Esophagus muscularis mucosa (tissue), 3 donors: ENCODE measurements around the gene KCNQ1.

Source experiments
- POLR2A ChIP-seq: fragments of 450-650 bp; IDR thresholded peaks from one replicate; pipeline ENCODE4 v1.6.1; 2017; ENCODE audit warnings: antibody characterized with exemption, moderate library complexity, mild to moderate bottlenecking, low read depth
- POLR2AphosphoS5 ChIP-seq, 2 donors: sonication (generic); formaldehyde crosslinking; IDR thresholded peaks; one replicate each; pipeline ENCODE4 v1.6.1; 2017; ENCODE audit warnings: antibody characterized with exemption in 2 of 2
- TF ChIP-seq, protein P1 (sequence below), 3 experiments: fragments of 200-600 bp in 2 of 3; fragments of 450-650 bp in 1 of 3; sonication (generic) in 2 of 3; IDR thresholded peaks; one replicate each; pipeline ENCODE4 v1.5.1; 2017 to 2019; ENCODE audit warnings: antibody characterized with exemption in 3 of 3, mild to moderate bottlenecking in 2 of 3, moderate library complexity in 1 of 3

GRCh38 chr11:2843551-2843950, 398.7 kb downstream of the KCNQ1 start:
- TF ChIP-seq, protein P1, sequence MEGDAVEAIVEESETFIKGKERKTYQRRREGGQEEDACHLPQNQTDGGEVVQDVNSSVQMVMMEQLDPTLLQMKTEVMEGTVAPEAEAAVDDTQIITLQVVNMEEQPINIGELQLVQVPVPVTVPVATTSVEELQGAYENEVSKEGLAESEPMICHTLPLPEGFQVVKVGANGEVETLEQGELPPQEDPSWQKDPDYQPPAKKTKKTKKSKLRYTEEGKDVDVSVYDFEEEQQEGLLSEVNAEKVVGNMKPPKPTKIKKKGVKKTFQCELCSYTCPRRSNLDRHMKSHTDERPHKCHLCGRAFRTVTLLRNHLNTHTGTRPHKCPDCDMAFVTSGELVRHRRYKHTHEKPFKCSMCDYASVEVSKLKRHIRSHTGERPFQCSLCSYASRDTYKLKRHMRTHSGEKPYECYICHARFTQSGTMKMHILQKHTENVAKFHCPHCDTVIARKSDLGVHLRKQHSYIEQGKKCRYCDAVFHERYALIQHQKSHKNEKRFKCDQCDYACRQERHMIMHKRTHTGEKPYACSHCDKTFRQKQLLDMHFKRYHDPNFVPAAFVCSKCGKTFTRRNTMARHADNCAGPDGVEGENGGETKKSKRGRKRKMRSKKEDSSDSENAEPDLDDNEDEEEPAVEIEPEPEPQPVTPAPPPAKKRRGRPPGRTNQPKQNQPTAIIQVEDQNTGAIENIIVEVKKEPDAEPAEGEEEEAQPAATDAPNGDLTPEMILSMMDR (IDR thresholded peaks at IDR 0.05) = no peak
- TF ChIP-seq POLR2A (no peak), POLR2AphosphoS5 (IDR thresholded peaks at IDR 0.05) (no peak)
